ENCODE data around the gene MYF5. TPM values are rescaled to one million over a fixed set of nuclear protein-coding genes. Genes with fewer than 3 reads are reported as not detected.
"Not testable (repeated sequence)": the region's sequence is repeated elsewhere in the genome, so short reads cannot be mapped to it uniquely, and the experiment has no call there.

Gene MYF5
- not detected for total RNA-seq

GRCh38 chr12:80716696-80717469, at the start of gene MYF5:
Gene MYF5 (plus strand): TSS chr12:80716912. CDS start chr12:80717064, 152 bp downstream.
- no peak for TF ChIP-seq EP300 (IDR thresholded peaks at IDR 0.05)
- TF ChIP-seq, protein P1, sequence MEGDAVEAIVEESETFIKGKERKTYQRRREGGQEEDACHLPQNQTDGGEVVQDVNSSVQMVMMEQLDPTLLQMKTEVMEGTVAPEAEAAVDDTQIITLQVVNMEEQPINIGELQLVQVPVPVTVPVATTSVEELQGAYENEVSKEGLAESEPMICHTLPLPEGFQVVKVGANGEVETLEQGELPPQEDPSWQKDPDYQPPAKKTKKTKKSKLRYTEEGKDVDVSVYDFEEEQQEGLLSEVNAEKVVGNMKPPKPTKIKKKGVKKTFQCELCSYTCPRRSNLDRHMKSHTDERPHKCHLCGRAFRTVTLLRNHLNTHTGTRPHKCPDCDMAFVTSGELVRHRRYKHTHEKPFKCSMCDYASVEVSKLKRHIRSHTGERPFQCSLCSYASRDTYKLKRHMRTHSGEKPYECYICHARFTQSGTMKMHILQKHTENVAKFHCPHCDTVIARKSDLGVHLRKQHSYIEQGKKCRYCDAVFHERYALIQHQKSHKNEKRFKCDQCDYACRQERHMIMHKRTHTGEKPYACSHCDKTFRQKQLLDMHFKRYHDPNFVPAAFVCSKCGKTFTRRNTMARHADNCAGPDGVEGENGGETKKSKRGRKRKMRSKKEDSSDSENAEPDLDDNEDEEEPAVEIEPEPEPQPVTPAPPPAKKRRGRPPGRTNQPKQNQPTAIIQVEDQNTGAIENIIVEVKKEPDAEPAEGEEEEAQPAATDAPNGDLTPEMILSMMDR (IDR thresholded peaks at IDR 0.05): no peak
- TF ChIP-seq POLR2A (IDR thresholded peaks at IDR 0.05): no peak
- no peak for TF ChIP-seq POLR2AphosphoS5 (IDR thresholded peaks at IDR 0.05)
- no peaks in the 10 kb centered on the region for H3K4me1 ChIP-seq
- H3K27ac ChIP-seq: no peak within 1 kb of the TSS
- H3K36me3 ChIP-seq: no peaks in the 10 kb centered on the region
- no peak for DNase-seq (ENCODE audit: low spot score in 2 of 2)
- H3K9me3 ChIP-seq: no peaks in the 10 kb centered on the region
- WGBS: 50% methylated on average over 40 of the region's 45 CpGs
- H3K27me3 ChIP-seq: peaks cover 51% of the 10 kb centered on the region
- H3K4me3 ChIP-seq: no peak within 1 kb of the TSS

DNA sequence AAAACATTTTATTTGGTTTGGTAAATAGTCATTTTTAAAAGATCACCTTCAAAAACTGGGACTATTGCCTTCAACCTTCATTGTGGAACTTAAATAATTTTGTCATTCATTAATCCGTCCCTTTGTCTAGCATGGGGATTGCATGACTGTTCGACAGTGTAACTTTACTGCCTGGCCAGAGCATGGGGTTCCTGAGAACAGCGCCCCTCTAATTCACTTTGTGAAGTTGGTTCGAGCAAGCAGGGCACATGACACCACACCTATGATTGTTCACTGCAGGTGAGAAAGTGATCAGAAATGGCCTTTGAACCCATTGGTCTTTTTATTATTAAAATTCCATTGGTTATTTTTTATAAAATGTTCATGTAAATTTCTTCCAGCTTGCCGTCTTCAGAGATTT, 46.5 kb upstream of the MYF5 start:
- no peaks in the 10 kb centered on the region for H3K4me1 ChIP-seq
- TF ChIP-seq, protein P1 (IDR thresholded peaks at IDR 0.05): no peak
- TF ChIP-seq POLR2A (IDR thresholded peaks at IDR 0.05) (no peak), EP300 (IDR thresholded peaks at IDR 0.05) (no peak), POLR2AphosphoS5 (IDR thresholded peaks at IDR 0.05) (no peak)
- no peak for DNase-seq (ENCODE audit: low spot score in 2 of 2)
- WGBS: 60% methylated on average over 5 of the region's 5 CpGs
- no peaks in the 10 kb centered on the region for H3K36me3 ChIP-seq
- H3K27me3 ChIP-seq: no peaks in the 10 kb centered on the region
- no peak overlapping the region for H3K4me3 ChIP-seq
- no peaks in the 10 kb centered on the region for H3K9me3 ChIP-seq
- H3K27ac ChIP-seq: no peak overlapping the region

- not testable (repeated sequence) for H3K4me3 ChIP-seq; H3K4me1 ChIP-seq; H3K36me3 ChIP-seq; H3K27ac ChIP-seq; H3K27me3 ChIP-seq; H3K9me3 ChIP-seq; DNase-seq (ENCODE audit: low spot score in 2 of 2)
- 89% methylated on average over 13 of the region's 13 CpGs for WGBS
Observed at GRCh38 chr12:80676042-80676636, 40.6 kb upstream of the MYF5 start.

GRCh38 chr12:80676856-80677255, 39.9 kb upstream of the MYF5 start:
- no peaks in the 10 kb centered on the region for H3K4me1 ChIP-seq
- no peaks in the 10 kb centered on the region for H3K9me3 ChIP-seq
- no peak overlapping the region for H3K27ac ChIP-seq
- no peak overlapping the region for H3K4me3 ChIP-seq
- TF ChIP-seq POLR2AphosphoS5 (IDR thresholded peaks at IDR 0.05): no peak
- no peak for TF ChIP-seq EP300 (IDR thresholded peaks at IDR 0.05)
- no peak for TF ChIP-seq POLR2A (IDR thresholded peaks at IDR 0.05)
- TF ChIP-seq, protein P1 (IDR thresholded peaks at IDR 0.05): no peak
- DNase-seq (ENCODE audit: low spot score in 2 of 2): no peak
- no peaks in the 10 kb centered on the region for H3K36me3 ChIP-seq
- no peaks in the 10 kb centered on the region for H3K27me3 ChIP-seq
- WGBS: 65% methylated on average over 1 of the region's 1 CpG

GRCh38 chr12:80677994-80678393, 38.7 kb upstream of the MYF5 start:
- H3K4me3 ChIP-seq: no peak overlapping the region
- no peaks in the 10 kb centered on the region for H3K4me1 ChIP-seq
- no peaks in the 10 kb centered on the region for H3K27me3 ChIP-seq
- DNase-seq (ENCODE audit: low spot score in 2 of 2): no peak
- WGBS: 93% methylated on average over 1 of the region's 1 CpG
- no peaks in the 10 kb centered on the region for H3K9me3 ChIP-seq
- TF ChIP-seq POLR2AphosphoS5 (IDR thresholded peaks at IDR 0.05): no peak
- no peak for TF ChIP-seq EP300 (IDR thresholded peaks at IDR 0.05)
- TF ChIP-seq, protein P1 (IDR thresholded peaks at IDR 0.05): no peak
- no peak for TF ChIP-seq POLR2A (IDR thresholded peaks at IDR 0.05)
- no peak overlapping the region for H3K27ac ChIP-seq
- no peaks in the 10 kb centered on the region for H3K36me3 ChIP-seq
